K562 (cell line): ENCODE measurements around the gene SGK1. TPM values are rescaled to one million over a fixed set of nuclear protein-coding genes. Genes with fewer than 3 reads are reported as not detected.

ENCODE experiments used
- ATF2 ChIP-seq: sonication (generic); formaldehyde crosslinking; IDR thresholded peaks from 2 replicates; pipeline ENCODE4 v1.8.1; 2022; ENCODE audit warnings: missing genetic modification reagents
- CCNT2 ChIP-seq: IDR thresholded peaks from 2 replicates; pipeline ENCODE4 v1.6.1; 2011; ENCODE audit warnings: borderline replicate concordance, low read depth, mild to moderate bottlenecking, moderate library complexity, mixed read lengths, low read length; ENCODE audit not compliant: insufficient read length; ENCODE audit errors: extremely low read depth
- CTBP1 ChIP-seq: fragments of 450-650 bp; IDR thresholded peaks from 2 replicates; pipeline ENCODE4 v1.6.1; 2016; ENCODE audit warnings: borderline replicate concordance
- EHMT2 ChIP-seq: fragments of 450-650 bp; IDR thresholded peaks from 2 replicates; pipeline ENCODE4 v1.6.1; 2018; ENCODE audit warnings: antibody characterized with exemption
- HDAC1 ChIP-seq, 2 experiments: fragments of 450-650 bp; IDR thresholded peaks; 2 replicates each; pipeline ENCODE4 v1.6.1; 2016 to 2017; ENCODE audit warnings: inconsistent platforms in 1 of 2, mild to moderate bottlenecking in 1 of 2, moderate library complexity in 1 of 2
- HMGN3 ChIP-seq: IDR thresholded peaks from 2 replicates; pipeline ENCODE4 v1.6.1; 2011; ENCODE audit warnings: borderline replicate concordance, low read depth, mild to moderate bottlenecking, mixed read lengths, low read length; ENCODE audit not compliant: insufficient read length; ENCODE audit errors: extremely low read depth
- IFI16 ChIP-seq: fragments of 250-450 bp; sonication (Bioruptor Pico); IDR thresholded peaks from 2 replicates; pipeline ENCODE4 v2.1.2; 2022; ENCODE audit warnings: mild to moderate bottlenecking, inconsistent platforms
- KDM1A ChIP-seq, 2 experiments: fragments of 450-650 bp; IDR thresholded peaks; 2 replicates each; pipeline ENCODE4 v1.6.1; 2016; ENCODE audit warnings: mild to moderate bottlenecking in 2 of 2
- KDM4B ChIP-seq, 2 experiments: fragments of 450-650 bp in 1 of 2; sonication (generic) in 1 of 2; IDR thresholded peaks; 2 replicates each; pipeline ENCODE4 v1.6.1; 2016 to 2017; ENCODE audit warnings: borderline replicate concordance in 2 of 2, antibody characterized with exemption in 1 of 2, low read depth in 1 of 2, mild to moderate bottlenecking in 1 of 2
- L3MBTL2 ChIP-seq: fragments of 450-650 bp; IDR thresholded peaks from 2 replicates; pipeline ENCODE4 v1.6.1; 2016; ENCODE audit warnings: mild to moderate bottlenecking, moderate library complexity
- LARP7 ChIP-seq: fragments of 450-650 bp; IDR thresholded peaks from 2 replicates; pipeline ENCODE4 v1.6.1; 2016
- MAFG ChIP-seq: fragments of 450-650 bp; conservative IDR thresholded peaks from 2 replicates; pipeline ENCODE4 v1.6.1; 2016; ENCODE audit warnings: missing genetic modification characterization, missing compliant biosample characterization
- MEF2A ChIP-seq: IDR thresholded peaks from 2 replicates; pipeline ENCODE4 v1.6.1; 2011; ENCODE audit warnings: low read depth, mild to moderate bottlenecking, low read length, moderate library complexity; ENCODE audit not compliant: control insufficient read depth
- PHB2 ChIP-seq: fragments of 450-650 bp; IDR thresholded peaks from 2 replicates; pipeline ENCODE4 v1.6.1; 2017; ENCODE audit warnings: low read depth
- PHF21A ChIP-seq: fragments of 450-650 bp; IDR thresholded peaks from 2 replicates; pipeline ENCODE4 v1.6.1; 2017; ENCODE audit warnings: low read depth, borderline replicate concordance
- SMARCA4 ChIP-seq: fragments of 450-650 bp; IDR thresholded peaks from 2 replicates; pipeline ENCODE4 v1.6.1; 2016
- SRF ChIP-seq, 2 experiments: fragments of 250-450, 450-650 bp in 1 of 2; sonication (Bioruptor Pico) in 1 of 2; sonication (generic) in 1 of 2; formaldehyde crosslinking; IDR thresholded peaks; 2 replicates each; pipeline versions ENCODE4 v1.5.0 to v1.5.1; 2020 to 2022; ENCODE audit warnings: mild to moderate bottlenecking in 1 of 2, missing genetic modification reagents in 1 of 2
- TFAM ChIP-seq: fragments of 250-450 bp; sonication (Bioruptor Pico); conservative IDR thresholded peaks from 2 replicates; pipeline ENCODE4 v1.5.0; 2021; ENCODE audit warnings: mild to moderate bottlenecking, moderate library complexity
- WHSC1 ChIP-seq: IDR thresholded peaks from one replicate; pipeline ENCODE4 v1.6.1; 2012; ENCODE audit warnings: low read length, control low read depth, inconsistent platforms
- ZNF174 ChIP-seq: fragments of 250-450 bp; sonication (Bioruptor Pico); IDR thresholded peaks from 2 replicates; pipeline ENCODE4 v1.4.0; 2020; ENCODE audit warnings: mild to moderate bottlenecking
- ZNF224 ChIP-seq: sonication (generic); formaldehyde crosslinking; IDR thresholded peaks from 2 replicates; pipeline ENCODE4 v1.8.0; 2022; ENCODE audit warnings: mild to moderate bottlenecking, missing genetic modification reagents
- ZNF717 ChIP-seq: fragments of 250-450 bp; sonication (Bioruptor Pico); IDR thresholded peaks from 2 replicates; pipeline ENCODE4 v1.5.0; 2021
- ZNF780A ChIP-seq: fragments of 250-450 bp; sonication (Bioruptor Pico); IDR thresholded peaks from 2 replicates; pipeline ENCODE4 v1.5.0; 2021; ENCODE audit warnings: mild to moderate bottlenecking
- polyA plus RNA-seq, 8 experiments: library from polyadenylated mRNA; depleted of rRNA in 4 of 8; stranded (reverse) in 5 of 8; unstranded in 3 of 8; fragments of >200 nt; fragmentation: Nextera tagmentation in 2 of 8; fragmentation: Illumina TruSeq in 1 of 8; extraction: Ambion mirVana in 2 of 8; extraction: Trizol in 1 of 8; gene quantifications; 2 replicates each; pipeline versions ENCODE4 v1.2.1 to v1.2.3, GENCODE V29; 2011 to 2014; ENCODE audit warnings: inconsistent platforms in 1 of 8, missing spikeins in 1 of 8
- total RNA-seq, 7 experiments: library from RNA; depleted of rRNA in 6 of 7; stranded (reverse); fragments of >200 nt in 6 of 7; fragmentation: Illumina TruSeq in 2 of 7; extraction: Trizol in 2 of 7; gene quantifications; 2 replicates each; pipeline versions ENCODE4 v1.2.1 to v1.2.3, GENCODE V29; 2011 to 2021; ENCODE audit warnings: low replicate concordance in 1 of 7
- TF ChIP-seq, protein P1 (sequence below): sonication (generic); formaldehyde crosslinking; IDR thresholded peaks from 2 replicates; pipeline ENCODE4 v1.8.0; 2022; ENCODE audit warnings: missing genetic modification reagents, mild to moderate bottlenecking, moderate library complexity, borderline replicate concordance
- TF ChIP-seq, protein P2 (sequence below): conservative IDR thresholded peaks from 2 replicates; pipeline ENCODE4 v1.6.1; 2011; ENCODE audit warnings: low read depth, mild to moderate bottlenecking, low read length; ENCODE audit not compliant: control insufficient read depth

Gene SGK1
- total and polyA plus RNA-seq, 9 of the 15 experiments (the other 6 are each of a cell fraction or from before 2014, with no cell fraction given): 3.5 to 7.2 (median 3.9) TPM

- no peak for TF ChIP-seq MEF2A
- TF ChIP-seq SRF (CRISPR knock-in tag; IDR thresholded peaks at IDR 0.05): no peak; a peak in 1 of 4 replicates
- TF ChIP-seq PHB2: no peak
- TF ChIP-seq ZNF174 (CRISPR knock-in tag): no peak
- no peak for TF ChIP-seq ZNF780A (CRISPR knock-in tag)
- peak; percentile 82 for TF ChIP-seq L3MBTL2
- peak; percentile 99 for TF ChIP-seq HMGN3
- no peak; the same call in 1 of the 2 replicates for TF ChIP-seq PHF21A
- no peak for TF ChIP-seq IFI16 (CRISPR knock-in tag)
- TF ChIP-seq, protein P1, sequence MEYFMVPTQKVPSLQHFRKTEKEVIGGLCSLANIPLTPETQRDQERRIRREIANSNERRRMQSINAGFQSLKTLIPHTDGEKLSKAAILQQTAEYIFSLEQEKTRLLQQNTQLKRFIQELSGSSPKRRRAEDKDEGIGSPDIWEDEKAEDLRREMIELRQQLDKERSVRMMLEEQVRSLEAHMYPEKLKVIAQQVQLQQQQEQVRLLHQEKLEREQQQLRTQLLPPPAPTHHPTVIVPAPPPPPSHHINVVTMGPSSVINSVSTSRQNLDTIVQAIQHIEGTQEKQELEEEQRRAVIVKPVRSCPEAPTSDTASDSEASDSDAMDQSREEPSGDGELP (CRISPR knock-in tag): peak; percentile 71; the same call in 1 of the 2 replicates
- TF ChIP-seq ZNF717 (CRISPR knock-in tag): no peak
- TF ChIP-seq, protein P2, sequence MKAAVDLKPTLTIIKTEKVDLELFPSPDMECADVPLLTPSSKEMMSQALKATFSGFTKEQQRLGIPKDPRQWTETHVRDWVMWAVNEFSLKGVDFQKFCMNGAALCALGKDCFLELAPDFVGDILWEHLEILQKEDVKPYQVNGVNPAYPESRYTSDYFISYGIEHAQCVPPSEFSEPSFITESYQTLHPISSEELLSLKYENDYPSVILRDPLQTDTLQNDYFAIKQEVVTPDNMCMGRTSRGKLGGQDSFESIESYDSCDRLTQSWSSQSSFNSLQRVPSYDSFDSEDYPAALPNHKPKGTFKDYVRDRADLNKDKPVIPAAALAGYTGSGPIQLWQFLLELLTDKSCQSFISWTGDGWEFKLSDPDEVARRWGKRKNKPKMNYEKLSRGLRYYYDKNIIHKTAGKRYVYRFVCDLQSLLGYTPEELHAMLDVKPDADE: no peak
- no peak; a peak in 1 of 4 replicates for TF ChIP-seq KDM1A (IDR thresholded peaks at IDR 0.05)
- no peak for TF ChIP-seq ATF2
- TF ChIP-seq SMARCA4: no peak
- no peak for TF ChIP-seq ZNF224 (CRISPR knock-in tag)
- peak; percentile 92 for TF ChIP-seq CTBP1
- no peak for TF ChIP-seq EHMT2
- no peak for TF ChIP-seq KDM4B (IDR thresholded peaks at IDR 0.05; ENCODE audit: borderline replicate concordance in 2 of 2, low read depth in 1 of 2)
- no peak for TF ChIP-seq WHSC1
- peak in 1 of 2 experiments; percentile 15; a peak in 1 of 4 replicates for TF ChIP-seq HDAC1 (IDR thresholded peaks at IDR 0.05)
- TF ChIP-seq MAFG (tag): no peak
- TF ChIP-seq LARP7: no peak
- TF ChIP-seq TFAM (CRISPR knock-in tag): no peak
- peak; percentile 99 for TF ChIP-seq CCNT2
Observed at GRCh38 chr6:134174672-134175531, 143.0 kb downstream of the SGK1 start (continued).
